HG02973 (cell line): ENCODE data around the gene LRRC37A3.
A peak's percentile ranks its signal among the peaks of the same experiment; 100 is the strongest.
"Not testable (repeated sequence)": the region's sequence is repeated elsewhere in the genome, so short reads cannot be mapped to it uniquely, and the experiment has no call there.

Source experiments
- ATAC-seq: cut with Tn5 transposase; IDR thresholded peaks from one replicate; pipeline ENCODE4 v1.9.1; 2021; ENCODE audit warnings: moderate library complexity; ENCODE audit not compliant: unreplicated experiment

LRRC37A3 gene

GRCh38 chr17:64927444-64927843, 8.2 kb upstream of the LRRC37A3 start:
- peak; percentile 64 for ATAC-seq

- not testable (repeated sequence) for ATAC-seq
Measured at GRCh38 chr17:64926430-64926829, 7.2 kb upstream of the LRRC37A3 start.

- not testable (repeated sequence) for ATAC-seq
Measured at GRCh38 chr17:64925244-64925643, 6.0 kb upstream of the LRRC37A3 start.

- ATAC-seq, result peak; percentile 35
Measured at GRCh38 chr17:64923051-64923568, 3.8 kb upstream of the LRRC37A3 start.

GRCh38 chr17:64920419-64921172, 1.3 kb upstream of the LRRC37A3 start:
- ATAC-seq, result no peak

- no peak for ATAC-seq
Measured at GRCh38 chr17:64920026-64920418, 744 bp upstream of the LRRC37A3 start.

- peak; percentile 48 for ATAC-seq
Measured at GRCh38 chr17:64918842-64919288, 413 bp downstream of the LRRC37A3 start.

GRCh38 chr17:64917540-64917939, 1.7 kb downstream of the LRRC37A3 start:
- ATAC-seq, result not testable (repeated sequence)

GRCh38 chr17:64915244-64915643, 4.0 kb downstream of the LRRC37A3 start:
- ATAC-seq, result not testable (repeated sequence)

- ATAC-seq, result not testable (repeated sequence)
Measured at GRCh38 chr17:64910191-64910514, 9.1 kb downstream of the LRRC37A3 start.

- not testable (repeated sequence) for ATAC-seq
Measured at GRCh38 chr17:64909511-64910190, 9.6 kb downstream of the LRRC37A3 start.

- ATAC-seq, result not testable (repeated sequence)
Measured at GRCh38 chr17:64904069-64904468, 15.2 kb downstream of the LRRC37A3 start.

- not testable (repeated sequence) for ATAC-seq
Measured at GRCh38 chr17:64897136-64897535, 22.1 kb downstream of the LRRC37A3 start.

- not testable (repeated sequence) for ATAC-seq
Measured at GRCh38 chr17:64874210-64874609, 45.1 kb downstream of the LRRC37A3 start.

GRCh38 chr17:64847504-64848466, 71.5 kb downstream of the LRRC37A3 start:
- ATAC-seq, result not testable (repeated sequence)

GRCh38 chr17:64846892-64847291, 72.4 kb downstream of the LRRC37A3 start:
- ATAC-seq, result not testable (repeated sequence)

- not testable (repeated sequence) for ATAC-seq
Measured at GRCh38 chr17:64843918-64844317, 75.4 kb downstream of the LRRC37A3 start.

- ATAC-seq, result not testable (repeated sequence)
Measured at GRCh38 chr17:64842900-64843299, 76.4 kb downstream of the LRRC37A3 start.

- not testable (repeated sequence) for ATAC-seq
Measured at GRCh38 chr17:64840960-64841359, 78.3 kb downstream of the LRRC37A3 start.

- ATAC-seq, result not testable (repeated sequence)
Measured at GRCh38 chr17:64838513-64838912, 80.8 kb downstream of the LRRC37A3 start.
